Heart left ventricle (tissue), 13 donors: ENCODE results near the gene HIC1.

Source experiments
- POLR2A ChIP-seq, 2 donors: fragments of 450-650 bp; IDR thresholded peaks; one replicate each; pipeline ENCODE4 v1.6.1; 2017; ENCODE audit warnings: antibody characterized with exemption in 2 of 2, mild to moderate bottlenecking in 2 of 2, moderate library complexity in 2 of 2
- TF ChIP-seq, protein P1 (sequence below), 12 donors: fragments of 200-600 bp; sonication (generic) in 4 of 12; IDR thresholded peaks; one replicate each; pipeline versions ENCODE4 v1.5.0 to v1.8.0; 2018 to 2022; ENCODE audit warnings: antibody characterized with exemption in 12 of 12, mild to moderate bottlenecking in 5 of 12
- donor health status: ischemic (EF 13 %, LVEDD 7.1; RV severe dilation, severe dysfunction).
- donor health status: DM: no; HTN: yes; CAD: no.
- donor health status: DM: no; HTN: no; CAD: no.
- donor health status: ischemic (EF 25% LVEDD 6.9; RV normal size, moderate dysfunction).
- donor health status: ischemic (EF 25% LVEDD 5.7; RV mildly dilated, moderate dysfunction).
- donor health status: ischemic (EF 35%, LVEDD 5.7; RV mildly dilated, moderate dysfunction).
- donor health status: nonischemic (EF 11% LVEDD 7.7; RV severe dilation, severe dysfunction).
- donor health status: DM: yes; HTN: yes; CAD: no.
- donor health status: PGD.
- donor health status: ischemic (EF 29% LVEDD 5.4; RV normal size, mild dysfunction).
- donor health status: nonischemic (EF 23%, LVEDD 6.1; RV moderate dilation, normal function).

GRCh38 chr17:2090210-2090641 is 35.3 kb downstream of the HIC1 start:
- TF ChIP-seq, protein P1, sequence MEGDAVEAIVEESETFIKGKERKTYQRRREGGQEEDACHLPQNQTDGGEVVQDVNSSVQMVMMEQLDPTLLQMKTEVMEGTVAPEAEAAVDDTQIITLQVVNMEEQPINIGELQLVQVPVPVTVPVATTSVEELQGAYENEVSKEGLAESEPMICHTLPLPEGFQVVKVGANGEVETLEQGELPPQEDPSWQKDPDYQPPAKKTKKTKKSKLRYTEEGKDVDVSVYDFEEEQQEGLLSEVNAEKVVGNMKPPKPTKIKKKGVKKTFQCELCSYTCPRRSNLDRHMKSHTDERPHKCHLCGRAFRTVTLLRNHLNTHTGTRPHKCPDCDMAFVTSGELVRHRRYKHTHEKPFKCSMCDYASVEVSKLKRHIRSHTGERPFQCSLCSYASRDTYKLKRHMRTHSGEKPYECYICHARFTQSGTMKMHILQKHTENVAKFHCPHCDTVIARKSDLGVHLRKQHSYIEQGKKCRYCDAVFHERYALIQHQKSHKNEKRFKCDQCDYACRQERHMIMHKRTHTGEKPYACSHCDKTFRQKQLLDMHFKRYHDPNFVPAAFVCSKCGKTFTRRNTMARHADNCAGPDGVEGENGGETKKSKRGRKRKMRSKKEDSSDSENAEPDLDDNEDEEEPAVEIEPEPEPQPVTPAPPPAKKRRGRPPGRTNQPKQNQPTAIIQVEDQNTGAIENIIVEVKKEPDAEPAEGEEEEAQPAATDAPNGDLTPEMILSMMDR (IDR thresholded peaks at IDR 0.05), result no peak
- no peak for TF ChIP-seq POLR2A (IDR thresholded peaks at IDR 0.05)
